LNCAP (cell line): ENCODE data around the gene NID1.

Experiments
- CTCF ChIP-seq: fragments of 450-650 bp; IDR thresholded peaks from 2 replicates; pipeline ENCODE4 v1.5.1; 2017; ENCODE audit warnings: mild to moderate bottlenecking

NID1 gene

GRCh38 chr1:235928197-235928596, 136.7 kb downstream of the NID1 start:
- TF ChIP-seq CTCF, result no peak
